Loucy (cell line): Measurements from ENCODE around the gene NKX2-2.

Source experiments
- EZH2phosphoT487 ChIP-seq: fragments of 200-600 bp; IDR thresholded peaks from 2 replicates; pipeline ENCODE4 v1.6.1; 2018; ENCODE audit warnings: antibody characterized with exemption, mild to moderate bottlenecking, moderate library complexity, borderline replicate concordance
- TF ChIP-seq, protein P1 (sequence below): fragments of 200-600 bp; sonication (generic); conservative IDR thresholded peaks from 2 replicates; pipeline ENCODE4 v1.5.1; 2014; ENCODE audit warnings: mild to moderate bottlenecking, antibody characterized with exemption, low read length

DNA sequence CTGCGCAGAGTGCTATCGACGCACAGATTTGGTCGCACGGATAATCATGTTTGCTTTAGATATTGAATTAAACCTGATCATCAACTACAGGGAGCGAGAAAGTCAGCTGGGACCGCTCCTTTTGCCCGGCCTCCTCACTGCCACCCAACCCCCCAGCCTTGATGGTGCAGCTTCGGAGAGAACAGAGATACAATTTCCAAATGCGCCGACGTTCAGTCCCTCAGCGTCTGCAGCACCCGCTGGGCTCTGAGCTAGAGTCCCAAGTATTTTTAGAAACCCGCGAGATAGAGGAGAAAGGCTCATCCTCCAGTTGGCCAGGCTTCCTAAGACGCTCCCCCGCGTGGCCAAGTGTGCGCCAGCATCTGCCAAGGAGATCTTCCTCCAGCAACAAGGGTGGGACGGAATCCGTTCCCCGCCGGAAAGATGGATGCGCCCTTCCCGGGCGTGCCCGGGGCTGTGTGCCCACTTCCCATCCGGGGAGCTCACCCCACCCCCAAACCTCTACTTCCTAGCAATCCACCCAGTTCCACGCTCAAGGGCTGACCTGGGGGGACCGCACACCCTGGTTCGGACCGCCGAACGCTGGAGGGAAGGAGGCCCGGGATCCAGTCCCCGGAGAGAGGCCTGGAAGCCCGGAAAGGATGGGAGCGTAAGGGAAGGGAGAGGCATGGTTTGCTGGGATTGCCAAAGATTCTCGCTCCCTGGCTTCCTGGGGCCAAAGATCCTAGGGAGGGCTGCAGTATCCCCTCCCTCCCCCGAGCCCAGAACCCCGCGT is 4.1 kb downstream of the NKX2-2 start:
- TF ChIP-seq, protein P1, sequence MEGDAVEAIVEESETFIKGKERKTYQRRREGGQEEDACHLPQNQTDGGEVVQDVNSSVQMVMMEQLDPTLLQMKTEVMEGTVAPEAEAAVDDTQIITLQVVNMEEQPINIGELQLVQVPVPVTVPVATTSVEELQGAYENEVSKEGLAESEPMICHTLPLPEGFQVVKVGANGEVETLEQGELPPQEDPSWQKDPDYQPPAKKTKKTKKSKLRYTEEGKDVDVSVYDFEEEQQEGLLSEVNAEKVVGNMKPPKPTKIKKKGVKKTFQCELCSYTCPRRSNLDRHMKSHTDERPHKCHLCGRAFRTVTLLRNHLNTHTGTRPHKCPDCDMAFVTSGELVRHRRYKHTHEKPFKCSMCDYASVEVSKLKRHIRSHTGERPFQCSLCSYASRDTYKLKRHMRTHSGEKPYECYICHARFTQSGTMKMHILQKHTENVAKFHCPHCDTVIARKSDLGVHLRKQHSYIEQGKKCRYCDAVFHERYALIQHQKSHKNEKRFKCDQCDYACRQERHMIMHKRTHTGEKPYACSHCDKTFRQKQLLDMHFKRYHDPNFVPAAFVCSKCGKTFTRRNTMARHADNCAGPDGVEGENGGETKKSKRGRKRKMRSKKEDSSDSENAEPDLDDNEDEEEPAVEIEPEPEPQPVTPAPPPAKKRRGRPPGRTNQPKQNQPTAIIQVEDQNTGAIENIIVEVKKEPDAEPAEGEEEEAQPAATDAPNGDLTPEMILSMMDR = no peak
- TF ChIP-seq EZH2phosphoT487 = no peak
